NCI-H1930 (cell line): ENCODE measurements around the gene ANKRD37.
"Not testable (repeated sequence)": the region's sequence is repeated elsewhere in the genome, so short reads cannot be mapped to it uniquely, and the experiment has no call there.

Experiments used
- DNase-seq, 2 experiments: peaks; one replicate each; lab custom pipeline; 2025; lab: John Stamatoyannopoulos, UW

ANKRD37 gene, protein sequence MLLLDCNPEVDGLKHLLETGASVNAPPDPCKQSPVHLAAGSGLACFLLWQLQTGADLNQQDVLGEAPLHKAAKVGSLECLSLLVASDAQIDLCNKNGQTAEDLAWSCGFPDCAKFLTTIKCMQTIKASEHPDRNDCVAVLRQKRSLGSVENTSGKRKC

DNA sequence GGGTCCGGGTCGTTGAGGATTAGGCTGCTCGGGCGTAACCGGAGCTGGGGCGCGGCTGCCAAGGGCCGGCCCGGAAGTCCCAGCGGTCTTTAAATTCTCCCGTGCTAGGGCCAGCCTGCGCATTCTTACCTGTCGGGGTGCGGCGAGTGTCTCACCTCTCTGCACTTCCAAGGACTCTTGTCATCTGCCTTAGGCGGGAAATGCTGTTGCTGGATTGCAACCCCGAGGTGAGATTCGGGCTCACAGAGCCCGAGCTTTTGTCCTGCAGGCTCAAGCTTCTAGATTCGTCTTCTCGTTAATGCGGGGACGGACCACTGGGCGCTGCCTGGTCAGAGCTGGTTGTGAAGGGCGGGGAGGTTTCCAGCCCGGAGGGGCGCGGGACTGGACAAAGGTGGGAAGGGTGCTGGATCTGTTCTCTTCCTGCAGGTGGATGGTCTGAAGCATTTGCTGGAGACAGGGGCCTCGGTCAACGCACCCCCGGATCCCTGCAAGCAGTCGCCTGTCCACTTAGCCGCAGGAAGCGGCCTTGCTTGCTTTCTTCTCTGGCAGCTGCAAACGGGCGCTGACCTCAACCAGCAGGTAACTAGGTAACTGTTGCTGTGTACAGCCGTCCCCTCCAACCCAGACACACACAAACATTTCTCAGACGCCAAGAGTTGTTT lies at the start of gene ANKRD37:
Gene ANKRD37 (plus strand): TSS at position 118 of the 662 bp plus-strand sequence. CDS start 83 bp downstream, at position 201.
- DNase-seq, result peak in 1 of 2 experiments; percentile 9

- DNase-seq, result no peak
Measured at GRCh38 chr4:185346975-185347601, 49.6 kb upstream of the ANKRD37 start.

DNA sequence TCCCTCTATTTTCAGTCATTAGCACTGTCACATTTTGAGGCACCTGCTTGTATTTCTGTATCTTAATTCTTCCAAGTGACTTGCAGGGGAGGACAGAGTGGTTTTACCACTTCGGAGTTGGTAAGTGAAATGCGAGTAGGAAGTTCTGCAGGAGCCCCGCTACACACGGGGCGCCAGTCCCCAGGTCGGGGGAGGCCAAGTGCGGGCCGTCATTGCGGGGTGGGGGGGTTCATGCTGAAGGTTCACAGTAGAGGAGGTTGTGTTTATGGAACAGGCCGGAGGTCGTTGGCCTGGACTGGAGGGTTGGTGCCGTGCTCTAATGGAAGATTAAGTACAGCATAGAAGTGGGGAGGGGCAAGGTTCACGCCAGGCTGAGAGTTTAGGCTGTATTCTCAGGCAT lies 45.0 kb upstream of the ANKRD37 start:
- DNase-seq, result no peak

- no peak for DNase-seq
Measured at GRCh38 chr4:185352202-185352601, 44.4 kb upstream of the ANKRD37 start.

- DNase-seq, result no peak
Measured at GRCh38 chr4:185352741-185353140, 43.9 kb upstream of the ANKRD37 start.

DNA sequence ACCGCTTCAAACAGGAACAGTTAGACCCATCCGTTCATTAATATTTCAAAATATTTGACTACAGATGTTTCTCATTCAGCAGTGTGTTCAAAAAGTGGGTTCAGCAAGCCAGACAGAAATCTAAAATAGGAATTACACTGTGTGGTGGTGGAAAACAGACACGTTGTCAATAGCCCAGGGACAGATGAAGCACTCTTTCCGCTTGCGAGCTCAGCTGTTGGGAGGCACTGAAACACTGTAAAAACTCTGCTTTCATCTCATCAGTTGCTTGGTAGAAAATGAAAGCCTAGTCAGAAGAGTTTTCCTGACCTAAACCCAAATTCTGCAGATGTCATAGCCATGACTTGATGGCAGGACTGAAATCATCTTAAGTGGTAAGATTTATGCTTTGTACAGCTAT lies 39.4 kb upstream of the ANKRD37 start:
- DNase-seq, result no peak

DNA sequence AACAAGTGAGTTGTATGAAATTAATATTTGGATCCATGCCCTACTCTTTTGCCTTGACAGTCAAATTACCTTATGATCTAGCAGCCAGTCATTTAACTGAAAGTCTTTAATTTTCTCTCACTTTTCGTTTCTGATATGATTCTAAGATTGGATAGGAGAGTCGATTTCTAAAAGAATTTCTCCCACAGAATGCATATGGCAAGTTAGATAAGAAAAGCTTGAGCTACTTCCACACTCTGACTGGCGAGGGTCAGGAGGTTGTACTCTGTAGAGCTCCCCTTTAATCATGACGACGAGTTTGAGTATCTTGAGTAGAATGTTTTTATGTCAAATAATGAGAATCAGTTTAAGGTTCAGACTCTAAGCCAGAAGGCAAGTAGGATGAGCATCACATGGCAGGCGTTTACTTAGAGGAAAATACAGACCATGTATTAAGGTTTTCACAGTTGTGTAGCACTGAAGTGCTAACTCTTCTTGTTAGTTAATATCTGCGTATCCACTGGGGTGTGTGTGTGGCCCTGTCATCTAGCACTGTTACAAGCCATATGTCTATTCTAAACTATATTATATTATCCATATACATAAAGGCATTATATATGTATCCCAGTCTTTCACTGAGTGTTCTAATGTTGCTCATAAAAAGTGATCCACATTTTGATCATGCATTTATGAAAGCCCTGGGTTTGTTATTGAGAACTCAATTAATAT lies 38.8 kb upstream of the ANKRD37 start:
- DNase-seq, result no peak

DNA sequence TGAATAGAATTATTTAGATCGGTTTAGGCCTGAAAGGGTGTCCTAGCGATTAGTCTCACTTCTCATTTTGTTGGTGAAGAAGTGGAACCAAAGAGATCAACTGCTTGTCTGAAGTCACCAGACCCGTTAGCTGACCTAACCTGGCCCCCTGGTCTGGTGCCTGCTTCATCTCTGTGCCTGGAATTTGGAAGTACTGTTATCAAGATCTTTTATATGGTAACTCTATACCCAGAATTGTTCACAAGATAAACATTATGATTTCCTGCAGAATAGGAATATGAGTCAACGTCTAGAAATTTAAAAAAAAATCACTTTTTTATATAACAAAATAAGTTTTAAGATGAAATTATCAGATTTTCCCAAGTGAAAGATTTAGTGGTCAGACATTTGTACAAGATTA lies 38.1 kb upstream of the ANKRD37 start:
- no peak for DNase-seq

DNA sequence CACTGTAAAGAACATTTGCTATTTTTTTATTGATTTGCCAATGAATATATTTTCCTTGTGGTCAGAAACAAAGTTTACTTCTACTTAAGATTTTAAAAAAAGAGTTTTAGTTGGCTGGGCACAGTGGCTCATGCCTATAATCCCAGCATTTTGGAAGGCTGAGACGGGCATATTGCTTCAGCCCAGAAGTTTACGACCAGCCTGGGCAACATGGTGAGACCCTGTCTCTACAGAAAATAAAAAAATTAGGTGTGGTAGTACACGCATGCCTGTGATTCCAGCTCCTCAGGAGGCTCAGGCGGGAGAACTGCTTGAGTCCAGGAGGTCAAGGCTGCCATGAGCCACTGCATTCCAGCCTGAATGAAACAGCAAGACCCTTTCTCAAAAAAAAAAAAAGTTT lies 37.7 kb upstream of the ANKRD37 start:
- no peak for DNase-seq

GRCh38 chr4:185359767-185360446 lies 36.7 kb upstream of the ANKRD37 start:
- DNase-seq, result no peak

DNA sequence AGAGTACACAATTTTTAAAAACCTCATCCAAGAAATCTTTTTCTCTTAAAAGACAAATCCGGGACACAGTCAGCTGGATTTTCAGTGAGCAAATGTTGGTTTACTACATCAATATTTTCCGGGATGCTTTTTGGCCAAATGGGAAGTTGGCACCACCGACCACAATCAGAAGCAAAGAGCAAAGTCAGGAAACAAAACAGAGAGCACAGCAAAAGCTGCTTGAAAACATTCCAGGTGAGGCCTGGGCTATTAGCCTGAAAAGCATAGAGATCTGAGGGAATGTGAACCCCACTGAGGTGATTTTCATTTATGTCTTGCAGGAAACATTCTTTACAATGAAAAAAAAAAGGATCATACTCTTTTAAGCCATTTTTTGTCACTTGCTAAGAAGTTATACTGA lies 34.8 kb upstream of the ANKRD37 start:
- no peak for DNase-seq

DNA sequence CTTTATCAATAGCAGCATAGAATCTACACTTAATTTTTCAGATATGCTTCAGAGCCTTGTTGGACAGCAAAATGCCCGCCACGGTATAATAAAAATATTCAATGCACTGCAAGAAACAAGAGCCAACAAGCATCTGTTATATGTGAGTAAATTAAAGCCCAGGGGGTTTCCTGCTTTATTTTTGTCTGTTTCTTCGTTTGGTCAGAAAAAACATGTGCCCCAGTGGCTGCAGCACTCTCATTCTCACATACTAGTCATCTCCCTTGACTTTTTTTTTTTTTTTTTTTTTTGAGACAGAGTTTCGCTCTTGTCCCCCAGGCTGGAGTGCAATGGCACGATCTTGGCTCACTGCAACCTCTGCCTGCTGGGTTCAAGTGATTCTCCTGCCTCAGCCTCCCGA lies 34.1 kb upstream of the ANKRD37 start:
- not testable (repeated sequence) for DNase-seq

DNA sequence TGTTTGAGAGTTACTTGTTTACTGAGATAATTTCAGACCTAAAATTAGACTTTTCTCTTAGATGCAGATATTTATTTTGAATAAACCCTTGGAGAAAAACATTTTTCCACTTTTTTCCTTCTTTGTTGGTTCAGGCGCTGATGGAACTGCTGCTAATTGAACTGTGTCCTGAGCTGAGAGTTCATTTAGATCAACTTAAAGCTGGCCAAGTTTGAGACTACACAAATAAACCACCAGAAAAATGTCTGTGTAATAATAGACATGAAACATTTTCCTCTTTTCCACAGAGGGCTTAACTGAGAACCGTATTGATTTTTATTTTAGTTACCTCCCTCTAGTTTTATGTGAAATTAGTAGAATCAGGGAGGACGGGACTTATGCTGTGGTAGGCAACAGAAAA lies 33.4 kb upstream of the ANKRD37 start:
- DNase-seq, result no peak

GRCh38 chr4:185364886-185365285 lies 31.8 kb upstream of the ANKRD37 start:
- no peak for DNase-seq

- no peak for DNase-seq
Measured at GRCh38 chr4:185369731-185370130, 26.9 kb upstream of the ANKRD37 start.

DNA sequence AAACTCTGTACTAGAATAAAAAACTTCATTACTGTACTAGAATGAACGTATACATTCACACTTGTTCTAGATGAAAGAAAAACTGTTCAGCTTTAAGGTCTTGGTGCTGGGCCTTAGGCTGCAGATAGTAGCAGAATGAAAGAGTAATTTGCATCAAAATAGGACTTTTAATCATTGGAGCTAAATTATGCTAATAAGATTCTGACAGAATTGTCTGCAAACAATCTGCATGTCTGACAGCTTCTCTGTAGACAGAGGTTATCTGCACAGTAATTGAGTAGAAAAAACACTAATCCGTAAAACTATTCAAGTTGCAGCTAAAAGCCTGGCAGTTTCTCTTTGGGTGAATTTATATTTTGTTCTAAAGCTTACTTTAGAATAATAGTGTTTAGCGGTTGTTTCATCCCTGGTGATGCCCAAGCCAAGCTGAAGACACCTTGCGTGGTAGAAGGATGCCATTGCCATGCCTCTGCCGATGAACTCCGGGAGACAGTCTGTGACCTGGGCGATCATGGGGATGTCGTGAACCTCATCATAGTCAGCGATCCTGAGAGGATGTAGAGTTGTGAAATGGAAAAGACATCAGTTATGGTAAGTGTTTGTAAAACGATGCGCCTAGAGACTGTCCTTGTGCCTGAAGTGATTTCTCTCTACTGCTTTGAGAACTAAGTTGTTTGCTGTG lies 26.2 kb upstream of the ANKRD37 start:
- DNase-seq, result no peak

DNA sequence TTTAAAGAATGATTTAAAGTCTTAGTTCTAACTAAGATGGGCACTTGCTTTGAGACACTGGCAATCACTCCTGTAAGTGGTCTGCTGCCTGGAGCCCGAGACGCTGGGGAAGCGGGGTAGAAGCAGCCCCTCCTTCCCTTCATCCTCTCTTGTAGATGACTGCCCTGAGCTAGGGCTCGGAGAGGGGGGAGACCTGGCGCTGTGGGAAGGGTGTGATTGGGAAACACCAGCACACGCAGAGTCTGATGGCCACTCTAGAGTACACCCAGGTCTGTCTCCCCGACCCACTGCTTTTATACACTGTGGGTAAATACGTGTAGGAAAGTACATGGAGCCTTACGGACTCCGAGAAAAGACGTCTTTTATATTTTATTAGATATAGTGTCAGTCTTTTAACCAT lies 24.9 kb upstream of the ANKRD37 start:
- no peak for DNase-seq

- no peak for DNase-seq
Measured at GRCh38 chr4:185374027-185374426, 22.6 kb upstream of the ANKRD37 start.

DNA sequence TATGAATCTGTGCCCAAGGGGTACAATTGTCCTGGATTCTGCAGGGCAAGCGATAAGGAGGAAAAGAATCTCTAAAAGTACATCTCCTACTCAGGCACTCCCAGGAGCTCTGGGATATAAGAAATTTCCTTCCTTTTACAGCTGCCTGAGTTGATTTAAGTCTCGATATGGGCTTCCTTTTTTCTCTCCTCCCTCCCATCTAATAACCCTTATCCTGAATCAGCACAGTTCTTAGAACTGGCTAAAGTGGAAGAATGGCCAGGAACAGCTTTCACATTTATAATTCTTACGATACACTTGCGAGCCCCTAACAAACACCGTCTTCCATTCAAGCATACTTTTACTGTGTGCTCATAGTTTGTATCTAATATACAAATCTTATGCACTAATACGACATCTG lies 22.1 kb upstream of the ANKRD37 start:
- DNase-seq, result no peak

GRCh38 chr4:185378264-185378663 lies 18.4 kb upstream of the ANKRD37 start:
- DNase-seq, result no peak

- DNase-seq, result no peak
Measured at GRCh38 chr4:185379326-185380295, 17.0 kb upstream of the ANKRD37 start.
